Dedifferentiated amniotic fluid mesenchymal stem cell (primary cell): ENCODE results near the gene TGM6.

Experiments
- DNase-seq: peaks from one replicate; pipeline ENCODE4 v3.0.0-alpha.2; 2016; ENCODE audit errors: extremely low spot score

Gene TGM6

DNA sequence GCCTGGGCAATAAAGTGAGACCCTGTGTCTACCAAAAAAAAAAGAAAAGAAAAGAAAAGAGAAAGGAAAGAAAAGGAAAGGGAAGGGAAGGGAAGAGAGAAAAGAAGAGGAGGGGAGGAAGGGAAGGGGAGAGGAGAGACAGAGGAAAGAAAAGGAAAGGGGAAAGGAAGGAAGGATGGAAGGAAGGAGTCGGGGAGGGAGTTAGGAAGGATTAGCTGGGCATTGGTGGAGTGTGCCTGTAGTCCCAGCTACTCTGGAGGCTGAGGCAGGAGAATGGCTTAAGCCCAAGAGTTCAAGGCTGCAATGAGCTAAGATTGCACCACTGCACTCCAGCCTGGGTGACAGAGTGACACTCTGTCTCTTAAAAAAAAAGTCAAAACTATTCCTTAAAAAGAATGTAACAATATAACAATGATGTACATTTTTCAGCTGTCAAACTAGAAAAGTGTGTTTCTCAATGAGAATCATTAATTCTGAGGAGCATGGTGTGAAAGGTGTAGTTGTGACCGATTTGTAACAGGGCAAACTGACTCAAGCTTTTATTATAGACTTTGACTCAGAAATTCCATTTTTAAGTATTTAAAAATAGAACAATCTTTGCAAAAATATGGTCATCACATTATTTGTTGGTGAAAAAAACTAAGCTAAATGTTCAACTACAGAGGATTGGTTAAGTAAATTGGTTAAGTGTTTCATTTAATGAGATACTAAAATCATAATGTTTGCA is 75.2 kb downstream of the TGM6 start:
- no peak for DNase-seq

GRCh38 chr20:2458919-2459499 is 78.3 kb downstream of the TGM6 start:
- DNase-seq, result no peak

- no peak for DNase-seq
Measured at GRCh38 chr20:2459981-2460751, 79.5 kb downstream of the TGM6 start.

DNA sequence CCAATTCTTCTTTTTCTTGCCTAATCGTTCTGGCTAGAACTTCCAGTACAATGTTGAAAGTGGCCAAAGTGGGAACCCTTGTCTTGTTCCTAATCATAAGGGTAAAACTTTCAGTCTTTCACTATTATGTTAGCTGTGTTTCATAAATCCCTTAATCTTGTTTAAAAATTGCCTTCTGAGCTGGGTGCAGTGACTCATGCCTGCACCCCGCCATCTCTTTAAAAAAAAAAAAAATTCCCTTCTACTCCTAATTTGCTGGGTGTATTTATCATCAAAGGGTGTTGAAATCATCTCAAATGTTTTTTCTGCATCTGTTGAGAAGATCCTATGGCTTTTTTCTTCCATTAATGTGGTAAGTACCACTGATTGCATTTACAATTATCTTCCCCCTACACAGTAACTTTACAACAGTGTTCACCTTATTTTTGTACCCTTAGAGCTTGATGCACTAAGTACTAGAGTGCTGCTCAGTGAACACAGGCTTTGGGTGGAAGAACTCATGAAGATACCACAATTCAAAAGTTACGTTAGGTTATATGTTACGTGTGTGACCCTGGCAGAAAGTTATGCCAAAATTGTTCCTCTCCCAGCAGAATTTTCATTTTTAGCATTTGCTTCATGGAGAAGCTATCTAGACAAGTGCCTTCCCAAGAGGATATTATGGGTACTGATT is 80.2 kb downstream of the TGM6 start:
- no peak for DNase-seq

DNA sequence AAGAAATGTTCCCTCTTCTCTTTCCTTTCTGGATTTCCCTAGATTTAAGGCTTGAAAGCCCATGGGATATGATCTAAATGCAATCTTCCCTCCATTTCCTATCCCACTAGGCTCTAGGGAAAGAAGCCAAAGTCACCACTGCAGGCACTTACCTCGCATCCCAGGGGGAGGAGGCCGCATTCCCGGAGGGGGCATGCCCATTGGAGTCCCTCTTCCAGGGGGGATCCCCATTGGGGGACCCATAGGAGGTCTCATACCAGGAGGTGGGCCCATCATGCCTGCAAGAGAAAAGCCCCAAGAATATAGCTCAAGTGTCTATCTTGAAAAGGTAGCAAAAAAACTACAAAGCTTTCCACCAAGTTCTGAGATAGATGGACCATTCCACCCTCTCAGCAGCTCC is 81.8 kb downstream of the TGM6 start:
- DNase-seq, result no peak

GRCh38 chr20:2463616-2464365 is 83.1 kb downstream of the TGM6 start:
- DNase-seq, result no peak

GRCh38 chr20:2465100-2465499 is 84.4 kb downstream of the TGM6 start:
- no peak for DNase-seq

DNA sequence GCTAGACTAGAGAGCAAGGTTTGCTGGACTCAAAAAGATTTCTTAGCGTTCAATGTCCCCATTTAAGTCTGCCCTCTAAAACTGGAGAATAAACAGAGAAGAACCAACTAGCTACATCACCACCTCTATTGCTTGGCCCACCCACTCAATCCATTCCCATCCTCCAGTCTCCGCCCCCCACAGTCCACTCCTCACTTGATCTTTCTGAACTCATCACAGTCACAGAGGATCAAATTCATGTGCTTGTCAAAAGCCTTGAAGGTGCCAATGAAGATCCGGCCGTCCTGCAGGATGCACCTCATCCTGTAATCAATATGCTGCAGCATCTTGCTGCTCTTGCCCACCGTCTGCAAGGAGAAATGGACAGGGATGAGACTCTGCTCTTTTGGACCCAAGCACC is 86.7 kb downstream of the TGM6 start:
- no peak for DNase-seq

GRCh38 chr20:2468581-2469407 is 88.1 kb downstream of the TGM6 start:
- DNase-seq, result no peak

DNA sequence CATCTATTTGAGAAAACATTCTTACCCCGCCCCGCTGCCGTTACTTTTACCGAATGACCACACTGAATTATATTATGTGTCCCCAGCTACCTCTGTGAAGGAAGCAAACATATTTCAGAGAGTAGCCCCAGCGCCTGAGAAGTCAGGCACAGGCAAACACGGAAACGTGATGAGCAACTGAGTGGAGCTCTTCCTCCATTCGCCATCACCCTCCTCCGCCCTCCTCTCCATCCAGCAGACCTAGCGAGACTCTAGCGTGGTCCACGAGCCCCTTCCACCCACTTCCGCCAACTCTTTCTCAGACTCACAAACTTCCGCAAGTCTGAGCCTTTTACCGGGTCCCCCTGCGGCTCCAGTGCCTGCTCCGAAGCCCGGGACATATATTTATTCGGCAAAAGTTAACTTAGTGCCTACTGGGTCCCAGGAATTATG is 89.3 kb downstream of the TGM6 start:
- DNase-seq, result peak; percentile 39

DNA sequence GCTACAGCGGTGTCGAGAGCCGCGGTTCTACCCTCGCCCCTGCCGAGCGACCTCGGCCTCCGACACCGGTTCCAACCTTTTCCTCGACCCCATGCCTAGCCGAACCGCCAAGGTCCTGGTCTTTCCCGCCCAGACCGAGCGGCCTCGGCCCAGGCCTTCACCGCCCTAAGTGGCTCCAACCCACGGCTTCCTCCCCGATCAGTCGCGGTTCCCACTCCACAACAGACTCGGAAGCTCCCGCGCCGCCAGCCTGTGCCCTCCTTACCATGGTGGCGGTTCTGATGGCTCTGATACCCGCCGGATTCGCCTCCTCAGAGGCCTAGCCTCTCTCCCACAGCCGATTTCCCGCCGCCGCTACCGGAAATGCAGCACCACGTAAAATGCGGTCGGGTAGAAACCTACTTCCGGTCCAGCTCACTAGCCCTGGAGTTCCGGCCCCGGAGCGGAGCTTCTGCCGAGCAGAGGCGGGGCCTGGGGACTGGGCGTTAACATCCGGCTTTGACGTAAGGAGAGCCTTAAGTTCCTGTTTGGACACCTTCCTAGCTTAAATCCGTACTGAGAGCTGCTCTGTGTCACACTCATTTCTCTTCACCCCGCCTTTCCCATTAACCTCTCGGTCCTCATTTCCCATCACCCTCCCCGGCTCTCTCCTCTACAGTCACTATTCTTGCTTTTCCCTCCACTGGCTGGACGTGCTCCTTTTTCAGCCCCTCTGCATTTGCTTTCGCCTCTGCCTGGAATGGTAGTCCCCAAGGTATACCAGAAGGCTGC is 89.9 kb downstream of the TGM6 start, which contains the start of gene SNRPB:
Gene SNRPB, minus strand, starts transcription at position 367 of the 771 bp plus-strand sequence. Its CDS starts 99 bp downstream, at position 268.
- peak; percentile 99 for DNase-seq

GRCh38 chr20:2473516-2473915 is 92.8 kb downstream of the TGM6 start:
- no peak for DNase-seq

GRCh38 chr20:2475850-2476741 is 95.4 kb downstream of the TGM6 start:
- no peak for DNase-seq

DNA sequence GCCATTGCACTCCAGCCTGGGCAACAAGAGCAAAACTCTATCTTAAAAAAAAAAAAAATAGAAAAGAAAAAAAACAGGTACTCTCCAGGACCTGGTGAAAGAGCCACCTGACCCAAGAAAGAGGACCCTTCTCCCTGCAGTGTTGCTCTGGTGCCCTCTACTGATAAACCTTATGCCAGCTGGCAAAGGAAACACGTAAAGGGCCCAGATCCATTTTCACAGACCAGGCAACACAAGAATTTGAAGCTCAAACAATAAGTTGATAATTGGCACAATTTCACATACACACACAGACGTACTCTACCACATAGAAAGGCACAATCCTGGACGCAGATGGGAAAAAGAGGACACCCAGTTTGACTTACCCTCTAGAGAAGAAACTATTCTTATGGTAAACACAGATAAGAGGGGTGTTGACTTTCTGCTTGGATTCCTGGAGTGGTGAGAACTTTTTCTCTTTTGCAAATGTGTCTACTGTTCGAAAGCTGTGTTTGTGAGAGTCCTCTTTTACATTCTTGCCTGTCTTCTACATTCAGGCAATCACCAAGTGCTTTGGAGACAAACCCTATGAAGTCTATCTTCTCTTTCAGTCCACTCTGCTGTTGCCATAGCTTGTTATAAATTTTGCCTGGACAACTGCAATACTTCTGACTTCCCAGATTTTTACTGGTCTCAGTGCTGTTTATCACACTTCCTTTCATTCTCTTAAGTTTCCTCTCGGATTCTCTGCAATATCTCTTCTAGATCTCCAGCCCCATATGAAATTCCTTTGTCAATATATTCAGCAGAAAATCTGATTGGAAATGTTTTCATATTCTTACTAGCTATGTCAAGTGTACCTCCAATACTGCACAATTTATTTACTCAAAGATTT is 96.3 kb downstream of the TGM6 start:
- DNase-seq, result no peak

DNA sequence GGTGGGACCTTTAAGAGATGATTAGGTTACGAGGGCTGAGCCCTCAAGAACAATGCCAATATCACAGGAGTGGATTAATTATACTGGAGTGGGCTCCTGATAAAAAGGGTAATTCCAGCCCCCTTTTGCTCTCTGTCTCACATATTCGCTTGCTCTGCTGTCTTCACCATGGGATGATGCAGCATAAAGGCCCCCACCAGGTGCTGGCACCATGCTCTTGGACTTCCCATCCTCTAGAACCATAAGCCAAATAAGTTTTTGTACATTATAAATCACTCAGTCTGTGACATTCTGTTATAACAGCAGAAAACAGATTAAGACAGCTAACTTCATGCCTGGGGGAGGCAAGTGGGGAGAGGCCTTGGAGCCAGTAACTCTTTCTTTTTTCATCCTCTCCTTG is 99.7 kb downstream of the TGM6 start:
- DNase-seq, result no peak
